Measurements from ENCODE around the gene ATP1A1.

DNA sequence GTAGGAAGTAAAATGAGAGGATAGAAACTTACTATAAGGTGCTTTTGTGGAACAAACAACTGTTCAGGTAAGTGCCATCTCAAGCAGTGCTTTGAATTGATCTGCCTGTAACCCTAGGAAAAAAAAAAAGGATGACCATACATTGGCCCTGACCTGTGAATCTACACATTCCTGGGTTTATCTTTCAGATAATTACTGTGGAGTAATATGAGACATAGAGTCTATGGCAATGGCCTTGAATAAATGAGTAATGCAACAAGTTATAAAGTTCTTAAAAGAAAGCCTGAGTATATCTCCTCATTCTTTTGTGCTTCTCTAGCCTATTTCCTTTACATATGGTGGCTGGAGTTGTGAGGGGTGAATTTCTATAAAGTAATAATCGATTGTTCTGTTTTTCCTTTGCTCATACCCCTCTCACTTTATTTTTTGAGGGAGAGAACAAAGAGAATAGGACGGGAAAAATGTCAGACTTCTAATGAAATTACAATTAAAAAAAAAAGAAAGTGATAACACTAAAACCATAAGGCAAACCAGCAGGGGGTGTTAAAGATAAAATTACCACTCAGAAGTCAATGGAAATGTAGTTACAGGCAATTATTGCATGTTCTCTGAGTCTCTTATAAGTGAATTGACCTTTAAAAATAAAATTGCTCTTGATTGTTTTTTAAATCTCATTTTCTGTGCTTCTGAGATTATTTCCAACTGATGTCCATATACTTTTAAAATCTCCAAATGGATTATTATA, 12.4 kb upstream of the ATP1A1 start:
- TF ChIP-seq CTCF (IDR thresholded peaks at IDR 0.05) (no peak), POLR2A (IDR thresholded peaks at IDR 0.05) (no peak)

All from suprapubic skin (tissue), 3 donors.